Thyroid gland (tissue), 4 donors: Measurements from ENCODE around the gene CFAP299.

Experiments
- CTCF ChIP-seq, 6 experiments: fragments of 200-600 bp in 3 of 6; fragments of 450-650 bp in 3 of 6; sonication (generic) in 3 of 6; IDR thresholded peaks; one replicate each; pipeline ENCODE4 v1.5.1; 2016 to 2019; ENCODE audit warnings: antibody characterized with exemption in 6 of 6, mild to moderate bottlenecking in 2 of 6, inconsistent platforms in 1 of 6, moderate library complexity in 1 of 6
- POLR2A ChIP-seq, 2 donors: fragments of 450-650 bp; IDR thresholded peaks; one replicate each; pipeline ENCODE4 v1.6.1; 2017; ENCODE audit warnings: antibody characterized with exemption in 2 of 2, mild to moderate bottlenecking in 2 of 2, moderate library complexity in 1 of 2

GRCh38 chr4:80492761-80493160, 157.2 kb downstream of the CFAP299 start:
- TF ChIP-seq POLR2A (IDR thresholded peaks at IDR 0.05) (no peak), CTCF (IDR thresholded peaks at IDR 0.05) (no peak)
